A549 (cell line): ENCODE results near the gene AGXT2. TPM values are rescaled to one million over a fixed set of nuclear protein-coding genes. Genes with fewer than 3 reads are reported as not detected.

ENCODE experiments used
- ATAC-seq, 2 experiments: fragments of 200-7000 bp in 1 of 2; fragments of >200 bp in 1 of 2; cut with Nextera tagmentation in 1 of 2; cut with Tn5 transposase in 1 of 2; 3 replicates each; pipeline versions ENCODE4 v1.8.0 to v1.9.1; 2018 to 2020; ENCODE audit warnings: mild to moderate bottlenecking in 1 of 2, moderate library complexity in 1 of 2
- CTCF ChIA-PET: fragments of 300-600 bp; sonication (Branson Sonifier 250); formaldehyde crosslinking; extraction: SDS; loops from one replicate; lab custom pipeline; 2021; ENCODE audit warnings: antibody characterized with exemption, inconsistent platforms; lab: Yijun Ruan, JAX
- POLR2A ChIA-PET: fragments of 350-600 bp; formaldehyde crosslinking; extraction: SDS; loops from one replicate; lab custom pipeline; 2021; ENCODE audit warnings: antibody characterized with exemption, inconsistent platforms; lab: Yijun Ruan, JAX
- DNase-seq, 2 experiments: peaks; one replicate each; pipeline versions ENCODE4 v3.0.0 to v3.0.0-alpha.2; 2011 to 2016; ENCODE audit warnings: low read depth in 1 of 2, low spot score in 1 of 2
- FAIRE-seq: peaks from 2 replicates; lab custom pipeline; 2011; peaks lifted over from hg19 to GRCh38; lab: Jason Lieb, UNC
- H3K27ac ChIP-seq, 2 experiments: fragments of >200 bp; sonication (Bioruptor Twin); formaldehyde crosslinking; 3 replicates each; pipeline ENCODE4 v1.5.1; 2016 to 2017
- H3K4me1 ChIP-seq: fragments of >200 bp; sonication (Bioruptor Twin); formaldehyde crosslinking; 3 replicates; pipeline ENCODE4 v1.6.1; 2016
- H3K4me2 ChIP-seq: fragments of >200 bp; sonication (Bioruptor Twin); formaldehyde crosslinking; 3 replicates; pipeline ENCODE4 v1.6.1; 2016
- H3K4me3 ChIP-seq: fragments of >200 bp; sonication (Bioruptor Twin); formaldehyde crosslinking; 3 replicates; pipeline ENCODE4 v1.5.1; 2016
- H3K9me3 ChIP-seq: fragments of >200 bp; sonication (Bioruptor Twin); formaldehyde crosslinking; 3 replicates; pipeline ENCODE4 v1.6.1; 2016
- ATOH8 ChIP-seq: fragments of 250-450 bp; sonication (Bioruptor Pico); IDR thresholded peaks from 2 replicates; pipeline ENCODE4 v1.5.0; 2020; ENCODE audit warnings: low read depth, mild to moderate bottlenecking, moderate library complexity
- CBX2 ChIP-seq: fragments of 200-600 bp; sonication (generic); IDR thresholded peaks from 2 replicates; pipeline ENCODE4 v1.6.1; 2016; ENCODE audit warnings: low read depth, mild to moderate bottlenecking, borderline replicate concordance
- CTCF ChIP-seq: fragments of >200 bp; sonication (Bioruptor Twin); formaldehyde crosslinking; IDR thresholded peaks from 3 replicates; pipeline ENCODE4 v1.5.1; 2016
- E2F6 ChIP-seq: IDR thresholded peaks from 2 replicates; pipeline ENCODE4 v1.6.1; 2012; ENCODE audit warnings: low read depth, borderline replicate concordance
- EHMT2 ChIP-seq: fragments of 200-600 bp; sonication (generic); IDR thresholded peaks from 2 replicates; pipeline ENCODE4 v1.6.1; 2016; ENCODE audit warnings: antibody characterized with exemption, low read depth, mild to moderate bottlenecking, moderate library complexity
- ELK1 ChIP-seq: fragments of 150-350 bp; IDR thresholded peaks from 2 replicates; pipeline ENCODE4 v1.6.1; 2014; ENCODE audit warnings: low read depth, mild to moderate bottlenecking, low read length
- EP300 ChIP-seq, 2 experiments: fragments of >200 bp; sonication (Bioruptor Twin); formaldehyde crosslinking; IDR thresholded peaks; 2 replicates in 1 of 2; 3 replicates in 1 of 2; pipeline ENCODE4 v1.6.1; 2016 to 2017
- FOXS1 ChIP-seq: fragments of 250-450 bp; sonication (Bioruptor Pico); IDR thresholded peaks from 2 replicates; pipeline ENCODE4 v1.5.0; 2020; ENCODE audit warnings: mild to moderate bottlenecking, moderate library complexity
- HEYL ChIP-seq: fragments of 250-450 bp; sonication (Bioruptor Pico); IDR thresholded peaks from 2 replicates; pipeline ENCODE4 v1.8.0; 2021; ENCODE audit warnings: mild to moderate bottlenecking, moderate library complexity
- NPAS2 ChIP-seq: fragments of 250-450 bp; sonication (Bioruptor Pico); IDR thresholded peaks from 2 replicates; pipeline ENCODE4 v1.8.0; 2022; ENCODE audit warnings: mild to moderate bottlenecking, moderate library complexity, borderline replicate concordance
- NR3C1 ChIP-seq: fragments of >200 bp; sonication (Bioruptor Twin); formaldehyde crosslinking; IDR thresholded peaks from 3 replicates; pipeline ENCODE4 v1.6.1; 2017
- PHF8 ChIP-seq: fragments of 200-600 bp; sonication (generic); IDR thresholded peaks from 2 replicates; pipeline ENCODE4 v1.6.1; 2016; ENCODE audit warnings: low read depth, mild to moderate bottlenecking, antibody characterized with exemption, moderate library complexity, borderline replicate concordance
- POLR2A ChIP-seq: IDR thresholded peaks from 2 replicates; pipeline ENCODE4 v1.6.1; 2012; ENCODE audit warnings: mild to moderate bottlenecking, low read length
- POLR2AphosphoS2 ChIP-seq: conservative IDR thresholded peaks from 2 replicates; pipeline ENCODE4 v1.6.1; 2012; ENCODE audit warnings: low read length, improper control_type of control experiment, inconsistent platforms
- RARB ChIP-seq: fragments of 250-450 bp; sonication (Bioruptor Pico); IDR thresholded peaks from 2 replicates; pipeline ENCODE4 v1.8.0; 2021; ENCODE audit warnings: mild to moderate bottlenecking, moderate library complexity
- RCOR1 ChIP-seq: fragments of 150-350 bp; IDR thresholded peaks from 2 replicates; pipeline ENCODE4 v1.6.1; 2014; ENCODE audit warnings: antibody characterized with exemption, low read length, low read depth
- RFX5 ChIP-seq: fragments of 450-650 bp; IDR thresholded peaks from 2 replicates; pipeline ENCODE4 v1.7.1; 2014; ENCODE audit warnings: antibody characterized with exemption, mild to moderate bottlenecking, moderate library complexity
- SMC3 ChIP-seq: fragments of >200 bp; sonication (Bioruptor Twin); formaldehyde crosslinking; IDR thresholded peaks from 3 replicates; pipeline ENCODE4 v1.6.1; 2018; ENCODE audit warnings: inconsistent platforms
- SREBF2 ChIP-seq: fragments of 450-650 bp; IDR thresholded peaks from 2 replicates; pipeline ENCODE4 v1.6.1; 2014; ENCODE audit warnings: mild to moderate bottlenecking, moderate library complexity
- TP53 ChIP-seq: fragments of 250-450 bp; sonication (Bioruptor Pico); IDR thresholded peaks from 2 replicates; pipeline ENCODE4 v1.5.0; 2021; ENCODE audit warnings: mild to moderate bottlenecking, moderate library complexity
- USF2 ChIP-seq: fragments of 450-650 bp; IDR thresholded peaks from 2 replicates; pipeline ENCODE4 v1.6.1; 2014; ENCODE audit warnings: antibody characterized with exemption
- ZC3H11A ChIP-seq: fragments of 450-650 bp; IDR thresholded peaks from 2 replicates; pipeline ENCODE4 v1.6.1; 2014; ENCODE audit warnings: antibody characterized with exemption, mild to moderate bottlenecking
- ZNF302 ChIP-seq: fragments of 250-450 bp; sonication (Bioruptor Pico); IDR thresholded peaks from 2 replicates; pipeline ENCODE4 v1.9.0; 2021; ENCODE audit warnings: inconsistent platforms, mild to moderate bottlenecking, moderate library complexity
- WGBS: methylation state at CpG from one replicate; pipeline ENCODE4 v1.1.6; 2017; ENCODE audit errors: missing lambda C conversion rate; 5-methylcytosine and 5-hydroxymethylcytosine counted together
- polyA plus RNA-seq, 4 experiments: library from polyadenylated mRNA; depleted of rRNA in 3 of 4; stranded (reverse); fragments of >200 nt; fragmentation: RNase III in 1 of 4; extraction: RNeasy Plus Mini Kit Qiagen cat#74134 plus additional on column Dnase treatment in 1 of 4; gene quantifications; 2 replicates in 3 of 4; 3 replicates in 1 of 4; pipeline ENCODE4 v1.2.3, GENCODE V29; 2011 to 2017

The AGXT2 gene
- polyA plus RNA-seq, 2 of the 4 experiments (the other 2 are of a cell fraction): not detected

GRCh38 chr5:35050541-35051126, 2.9 kb upstream of the AGXT2 start:
- Histone ChIP-seq H3K27ac (no peak overlapping the region), H3K4me3 (no peak overlapping the region), H3K4me2 (no peak overlapping the region), H3K9me3 (no peaks in the 10 kb centered on the region), H3K4me1 (no peaks in the 10 kb centered on the region)
- FAIRE-seq: no peak
- DNase-seq: no peak
- 23% methylated on average over 3 of the region's 3 CpGs for WGBS
- no peak for ATAC-seq
- ChIA-PET CTCF (no interaction called here), POLR2A (no interaction called here)
- TF ChIP-seq POLR2A (no peak), USF2 (no peak), NPAS2 (CRISPR knock-in tag) (no peak), HEYL (CRISPR knock-in tag) (no peak), EP300 (IDR thresholded peaks at IDR 0.05) (no peak), ATOH8 (no peak), POLR2AphosphoS2 (no peak), ZNF302 (CRISPR knock-in tag) (no peak), RFX5 (no peak), FOXS1 (CRISPR knock-in tag) (no peak), CBX2 (no peak), RCOR1 (no peak), NR3C1 (no peak), ELK1 (no peak), SMC3 (no peak), SREBF2 (no peak), EHMT2 (no peak), PHF8 (no peak)

GRCh38 chr5:35048910-35049309, 1.2 kb upstream of the AGXT2 start:
- TF ChIP-seq RARB (CRISPR knock-in tag) (no peak), CTCF (no peak), TP53 (CRISPR knock-in tag) (no peak), E2F6 (no peak), RFX5 (no peak), ZC3H11A (no peak), USF2 (0 out of 2 replicates have a peak, but pooled peaks have one; percentile 7)
- POLR2A ChIA-PET: no interaction called here

More at GRCh38 chr5:35048910-35049309, 1.2 kb upstream of the AGXT2 start:
- FAIRE-seq: no peak
- Histone ChIP-seq H3K4me1 (no peaks in the 10 kb centered on the region), H3K27ac (no peak overlapping the region), H3K4me3 (no peak overlapping the region), H3K9me3 (no peaks in the 10 kb centered on the region), H3K4me2 (no peak overlapping the region)
- no peak for ATAC-seq
- no peak for DNase-seq
- CTCF ChIA-PET: interaction anchor here (1.5 kb wide), 1 partner anchor 46 kb away, joined by 4 read pairs; no protein-coding TSS in a partner anchor
- WGBS: 0% methylated on average over 1 of the region's 1 CpG
